Measurements from ENCODE around the gene MKRN3. TPM values are rescaled to one million over a fixed set of nuclear protein-coding genes. Genes with fewer than 3 reads are reported as not detected.
A peak's percentile ranks its signal among the peaks of the same experiment; 100 is the strongest.

The MKRN3 gene
- total RNA-seq = under 1 TPM in 2 of 4 donors, not detected in 2; 0.39 to 0.93 TPM

DNA sequence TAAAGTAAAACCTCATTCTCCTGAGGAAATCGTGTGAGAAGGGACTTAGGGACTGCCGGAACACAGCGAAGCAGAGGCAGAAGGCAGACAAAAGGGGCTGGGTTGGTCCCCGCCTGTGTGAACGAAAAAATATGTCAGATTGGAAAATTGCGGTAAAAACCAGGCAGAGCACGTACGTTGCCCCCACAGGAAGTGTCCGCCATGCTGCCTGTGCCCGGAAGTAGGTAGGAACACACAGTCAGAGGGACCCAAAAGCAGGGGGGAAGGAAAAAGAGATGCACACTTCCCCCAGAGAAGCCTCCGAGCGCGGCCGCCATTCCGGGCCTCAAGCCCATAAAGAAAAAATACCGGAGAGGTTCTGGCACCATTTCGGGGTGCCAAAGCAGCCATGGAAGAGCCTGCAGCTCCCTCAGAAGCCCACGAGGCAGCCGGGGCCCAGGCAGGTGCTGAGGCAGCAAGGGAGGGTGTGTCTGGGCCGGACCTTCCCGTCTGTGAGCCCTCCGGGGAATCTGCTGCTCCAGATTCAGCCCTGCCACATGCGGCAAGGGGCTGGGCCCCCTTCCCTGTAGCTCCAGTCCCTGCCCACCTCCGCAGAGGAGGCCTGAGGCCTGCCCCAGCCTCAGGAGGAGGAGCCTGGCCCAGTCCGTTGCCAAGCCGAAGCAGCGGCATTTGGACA, at the start of gene MKRN3:
TSS of gene MKRN3 (plus strand) at position 280 of the 676 bp plus-strand sequence. CDS start at position 389, 109 bp downstream.
- TF ChIP-seq EP300 (IDR thresholded peaks at IDR 0.05) (no peak), POLR2A (IDR thresholded peaks at IDR 0.05) (no peak), POLR2AphosphoS5 (IDR thresholded peaks at IDR 0.05) (no peak)
- TF ChIP-seq, protein P1, sequence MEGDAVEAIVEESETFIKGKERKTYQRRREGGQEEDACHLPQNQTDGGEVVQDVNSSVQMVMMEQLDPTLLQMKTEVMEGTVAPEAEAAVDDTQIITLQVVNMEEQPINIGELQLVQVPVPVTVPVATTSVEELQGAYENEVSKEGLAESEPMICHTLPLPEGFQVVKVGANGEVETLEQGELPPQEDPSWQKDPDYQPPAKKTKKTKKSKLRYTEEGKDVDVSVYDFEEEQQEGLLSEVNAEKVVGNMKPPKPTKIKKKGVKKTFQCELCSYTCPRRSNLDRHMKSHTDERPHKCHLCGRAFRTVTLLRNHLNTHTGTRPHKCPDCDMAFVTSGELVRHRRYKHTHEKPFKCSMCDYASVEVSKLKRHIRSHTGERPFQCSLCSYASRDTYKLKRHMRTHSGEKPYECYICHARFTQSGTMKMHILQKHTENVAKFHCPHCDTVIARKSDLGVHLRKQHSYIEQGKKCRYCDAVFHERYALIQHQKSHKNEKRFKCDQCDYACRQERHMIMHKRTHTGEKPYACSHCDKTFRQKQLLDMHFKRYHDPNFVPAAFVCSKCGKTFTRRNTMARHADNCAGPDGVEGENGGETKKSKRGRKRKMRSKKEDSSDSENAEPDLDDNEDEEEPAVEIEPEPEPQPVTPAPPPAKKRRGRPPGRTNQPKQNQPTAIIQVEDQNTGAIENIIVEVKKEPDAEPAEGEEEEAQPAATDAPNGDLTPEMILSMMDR (IDR thresholded peaks at IDR 0.05) = no peak
- H3K27ac ChIP-seq = peak within 1 kb of the TSS in 2 of 4 donors; percentile 47 to 64
- H3K4me1 ChIP-seq = no peaks in the 10 kb centered on the region
- no peaks in the 10 kb centered on the region for H3K36me3 ChIP-seq
- WGBS, 2 donors (ENCODE audit: low coverage in 1 of 2) = 77 to 88% methylated on average over 15 to 19 of the region's 27 CpGs
- no peak for ATAC-seq
- H3K4me3 ChIP-seq = peak within 1 kb of the TSS in 1 of 2 donors; percentile 42
- H3K9me3 ChIP-seq = peaks cover 0 to 12% (median 0%) of the 10 kb centered on the region in 3 donors
- H3K27me3 ChIP-seq = peaks cover 24% of the 10 kb centered on the region

DNA sequence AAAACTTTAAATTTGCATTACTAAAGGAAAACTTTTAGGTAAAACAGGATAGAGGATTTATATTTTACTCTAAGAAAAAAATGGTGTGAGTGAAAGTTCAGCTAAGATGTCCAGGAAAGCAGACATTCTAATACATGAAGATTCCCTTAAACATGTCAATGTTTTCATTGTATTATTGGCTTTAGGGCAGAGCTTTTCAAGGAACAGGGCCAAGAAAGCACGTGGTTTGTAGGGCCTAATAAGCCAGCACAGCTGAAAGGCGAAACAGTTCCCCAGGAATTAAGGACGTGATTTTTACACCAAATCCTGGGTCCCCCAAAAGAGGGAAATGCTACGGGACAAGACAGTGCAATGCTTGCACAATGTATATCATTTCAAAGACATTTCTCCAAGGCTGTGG, 48.6 kb upstream of the MKRN3 start:
- Histone ChIP-seq H3K36me3 (no peaks in the 10 kb centered on the region), H3K4me1 (no peaks in the 10 kb centered on the region), H3K27ac (no peak overlapping the region), H3K27me3 (no peaks in the 10 kb centered on the region), H3K9me3 (no peaks in the 10 kb centered on the region), H3K4me3 (no peak overlapping the region)
- WGBS, 2 donors (ENCODE audit: low coverage in 1 of 2) = 34 to 45% methylated on average over 4 of the region's 4 CpGs
- TF ChIP-seq, protein P1 (IDR thresholded peaks at IDR 0.05) = no peak
- TF ChIP-seq POLR2AphosphoS5 (IDR thresholded peaks at IDR 0.05) (no peak), POLR2A (IDR thresholded peaks at IDR 0.05) (no peak)
- ATAC-seq = no peak

DNA sequence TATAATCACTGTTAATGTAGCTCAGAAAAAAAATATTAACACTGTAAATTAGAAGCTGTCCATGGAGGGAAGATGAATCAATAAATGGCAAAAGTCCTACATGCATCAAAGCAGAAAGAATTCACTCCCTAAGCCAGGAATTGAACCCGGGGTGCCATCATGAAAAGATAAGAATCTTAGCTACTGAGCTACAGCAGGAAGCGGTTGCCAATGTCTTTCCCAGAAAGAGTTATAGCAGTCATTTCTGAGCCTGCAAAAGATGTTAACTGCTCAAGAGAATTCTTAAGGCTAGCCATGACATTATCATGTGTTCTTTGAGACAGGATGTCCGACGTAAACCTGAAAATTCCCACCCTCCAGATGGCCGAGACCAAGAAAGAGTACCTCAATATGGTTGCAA, 47.4 kb upstream of the MKRN3 start:
- Histone ChIP-seq H3K27me3 (no peaks in the 10 kb centered on the region), H3K9me3 (no peaks in the 10 kb centered on the region), H3K27ac (no peak overlapping the region), H3K4me1 (no peaks in the 10 kb centered on the region), H3K36me3 (no peaks in the 10 kb centered on the region), H3K4me3 (no peak overlapping the region)
- no peak for ATAC-seq
- TF ChIP-seq POLR2AphosphoS5 (IDR thresholded peaks at IDR 0.05) = no peak
- no peak for TF ChIP-seq POLR2A (IDR thresholded peaks at IDR 0.05)
- TF ChIP-seq, protein P1 (IDR thresholded peaks at IDR 0.05) = no peak
- TF ChIP-seq EP300 (IDR thresholded peaks at IDR 0.05) = no peak
- WGBS, 2 donors (ENCODE audit: low coverage in 1 of 2) = 74 to 87% methylated on average over 3 to 5 of the region's 5 CpGs

DNA sequence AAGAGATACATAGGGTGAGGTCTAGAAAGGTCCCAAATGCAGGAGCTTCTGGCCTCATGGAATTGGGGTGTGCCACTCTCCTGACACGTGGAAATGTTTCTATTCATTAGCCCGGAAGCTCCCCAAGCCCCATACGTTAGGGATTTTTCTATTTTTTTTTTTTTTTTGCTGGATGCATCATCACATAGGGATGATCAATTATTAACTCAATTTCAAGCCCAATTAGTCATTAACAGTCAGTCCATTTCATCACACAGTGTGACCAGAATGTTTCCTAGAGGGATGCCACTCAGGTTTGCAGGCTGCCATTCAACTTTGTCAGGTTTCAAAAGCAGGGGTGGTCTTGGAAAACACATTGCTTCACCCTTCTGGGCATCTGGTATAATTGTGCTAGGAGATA, 40.7 kb upstream of the MKRN3 start:
- WGBS, 2 donors (ENCODE audit: low coverage in 1 of 2) = 50 to 53% methylated on average over 3 of the region's 3 CpGs
- no peaks in the 10 kb centered on the region for H3K27me3 ChIP-seq
- no peak overlapping the region for H3K4me3 ChIP-seq
- no peaks in the 10 kb centered on the region for H3K4me1 ChIP-seq
- ATAC-seq = no peak
- no peaks in the 10 kb centered on the region for H3K36me3 ChIP-seq
- H3K27ac ChIP-seq = no peak overlapping the region
- H3K9me3 ChIP-seq = no peaks in the 10 kb centered on the region
- no peak for TF ChIP-seq POLR2AphosphoS5 (IDR thresholded peaks at IDR 0.05)
- TF ChIP-seq EP300 (IDR thresholded peaks at IDR 0.05) = no peak
- TF ChIP-seq, protein P1 (IDR thresholded peaks at IDR 0.05) = no peak
- no peak for TF ChIP-seq POLR2A (IDR thresholded peaks at IDR 0.05)

DNA sequence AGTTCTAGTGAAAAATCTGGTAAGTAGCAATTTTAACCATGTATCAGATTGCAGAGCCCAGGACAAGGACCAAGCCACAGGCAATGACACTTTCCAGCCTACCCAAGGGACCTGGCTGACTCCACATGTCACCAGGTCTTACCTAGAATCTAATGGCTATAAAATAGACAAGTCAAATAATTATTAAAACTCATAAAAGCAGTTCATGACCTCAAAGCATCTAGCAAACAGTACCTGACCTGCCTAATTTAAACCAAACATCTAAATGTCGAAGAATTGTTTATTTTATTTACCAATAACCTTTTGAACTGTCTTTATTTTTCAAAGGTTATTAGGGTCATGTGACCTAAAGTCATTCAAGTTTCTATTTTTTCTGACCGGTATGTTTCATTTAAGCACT, 35.6 kb upstream of the MKRN3 start:
- Histone ChIP-seq H3K4me3 (no peak overlapping the region), H3K36me3 (no peaks in the 10 kb centered on the region), H3K4me1 (no peaks in the 10 kb centered on the region), H3K27ac (no peak overlapping the region), H3K27me3 (no peaks in the 10 kb centered on the region), H3K9me3 (no peaks in the 10 kb centered on the region)
- 72 to 100% methylated on average over 2 of the region's 2 CpGs for WGBS, 2 donors (ENCODE audit: low coverage in 1 of 2)
- no peak for TF ChIP-seq POLR2AphosphoS5 (IDR thresholded peaks at IDR 0.05)
- TF ChIP-seq POLR2A (IDR thresholded peaks at IDR 0.05) = no peak
- no peak for TF ChIP-seq EP300 (IDR thresholded peaks at IDR 0.05)
- TF ChIP-seq, protein P1 (IDR thresholded peaks at IDR 0.05) = no peak
- no peak for ATAC-seq
